Neural cell (in vitro differentiated cells): Measurements from ENCODE around the gene MUL1.

Experiments used
- CTCF ChIP-seq: fragments of 450-650 bp; IDR thresholded peaks from 2 replicates; pipeline ENCODE4 v1.5.1; 2014; ENCODE audit warnings: antibody characterized with exemption, mild to moderate bottlenecking, moderate library complexity; ENCODE audit not compliant: poor library complexity, severe bottlenecking
- POLR2AphosphoS5 ChIP-seq: IDR thresholded peaks from 2 replicates; pipeline ENCODE4 v1.6.1; 2012

GRCh38 chr1:20474333-20474975, 33.5 kb downstream of the MUL1 start:
- no peak for TF ChIP-seq POLR2AphosphoS5
- no peak for TF ChIP-seq CTCF
